Esophagus muscularis mucosa (tissue), 4 donors: ENCODE data around the gene TM6SF1. TPM values are rescaled to one million over a fixed set of nuclear protein-coding genes. Genes with fewer than 3 reads are reported as not detected.

Experiments
- DNase-seq: peaks from one replicate; pipeline ENCODE4 v3.0.0-alpha.2; 2017; ENCODE audit errors: extremely low spot score
- H3K27ac ChIP-seq, 4 donors: fragments of 200-600 bp; sonication (generic); replicated peaks in 1 of 4; 1 replicate in 3 of 4; 2 replicates in 1 of 4; pipeline ENCODE4 v1.5.1; 2016 to 2019; ENCODE audit warnings: mild to moderate bottlenecking in 1 of 4
- H3K27me3 ChIP-seq, 4 donors: fragments of 200-600 bp; sonication (generic); one replicate each; pipeline versions ENCODE4 v1.5.1 to v1.6.0; 2016 to 2019
- H3K36me3 ChIP-seq, 4 donors: fragments of 200-600 bp; sonication (generic); one replicate each; pipeline ENCODE4 v1.5.1; 2016 to 2019
- H3K4me1 ChIP-seq, 4 donors: fragments of 200-600 bp; sonication (generic); one replicate each; pipeline ENCODE4 v1.5.1; 2016 to 2019
- H3K4me3 ChIP-seq, 4 donors: fragments of 200-600 bp; sonication (generic); 1 replicate in 2 of 4; 2 replicates in 2 of 4; pipeline ENCODE4 v1.5.1; 2016 to 2019; ENCODE audit warnings: mild to moderate bottlenecking in 4 of 4, moderate library complexity in 1 of 4
- H3K9me3 ChIP-seq, 4 donors: fragments of 200-600 bp; sonication (generic); 1 replicate in 3 of 4; 2 replicates in 1 of 4; pipeline ENCODE4 v1.5.1; 2016 to 2019
- EP300 ChIP-seq: sonication (generic); formaldehyde crosslinking; IDR thresholded peaks from one replicate; pipeline ENCODE4 v1.6.1; 2017; ENCODE audit warnings: antibody characterized with exemption
- POLR2A ChIP-seq: fragments of 450-650 bp; IDR thresholded peaks from one replicate; pipeline ENCODE4 v1.6.1; 2017; ENCODE audit warnings: antibody characterized with exemption, moderate library complexity, mild to moderate bottlenecking, low read depth
- POLR2AphosphoS5 ChIP-seq, 2 donors: sonication (generic); formaldehyde crosslinking; IDR thresholded peaks; one replicate each; pipeline ENCODE4 v1.6.1; 2017; ENCODE audit warnings: antibody characterized with exemption in 2 of 2
- WGBS: methylation state at CpG from one replicate; pipeline ENCODE4 v1.1.5; 2018; 5-methylcytosine and 5-hydroxymethylcytosine counted together
- intact Hi-C: fragments of 100-400 bp; cut with DNase I; formaldehyde crosslinking; loops from one replicate; pipeline ENCODE4 v1.15.1; 2023
- total RNA-seq, 4 donors: library from RNA; depleted of rRNA; stranded (reverse); fragments of >200 nt; gene quantifications; one replicate each; pipeline versions ENCODE4 v1.1.0 to v1.2.1, GENCODE V29; 2016
- TF ChIP-seq, protein P1 (sequence below), 3 experiments: fragments of 200-600 bp in 2 of 3; fragments of 450-650 bp in 1 of 3; sonication (generic) in 2 of 3; IDR thresholded peaks; one replicate each; pipeline ENCODE4 v1.5.1; 2017 to 2019; ENCODE audit warnings: antibody characterized with exemption in 3 of 3, mild to moderate bottlenecking in 2 of 3, moderate library complexity in 1 of 3

TM6SF1 gene
- total RNA-seq, 4 donors from 2014 or later, result 5.8 to 7.8 (median 6.6) TPM

DNA sequence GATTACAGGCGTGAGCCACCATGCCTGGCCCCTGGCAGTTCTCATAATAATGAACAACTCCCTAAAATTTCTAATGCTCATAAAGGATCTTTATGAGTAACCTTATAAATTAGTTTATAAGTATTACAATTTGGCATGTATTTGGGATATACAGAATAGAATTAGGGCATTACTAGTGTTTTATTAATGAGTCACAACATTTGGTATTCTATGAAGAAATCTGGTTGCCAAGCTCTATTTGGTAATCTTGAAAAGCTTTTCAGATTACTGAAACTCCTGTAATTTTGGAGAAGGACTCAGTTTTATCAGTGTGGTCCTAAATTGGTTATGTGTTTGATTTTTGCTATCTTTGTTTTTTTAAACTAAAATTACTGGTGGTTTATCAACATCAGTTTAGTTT is 45.8 kb downstream of the TM6SF1 start:
- Histone ChIP-seq H3K4me3 (no peak overlapping the region), H3K27me3 (no peaks in the 10 kb centered on the region), H3K9me3 (no peaks in the 10 kb centered on the region), H3K36me3 (peaks cover 31 to 74% (median 45%) of the 10 kb centered on the region in 4 donors), H3K4me1 (no peaks in the 10 kb centered on the region), H3K27ac (no peak overlapping the region)
- TF ChIP-seq, protein P1, sequence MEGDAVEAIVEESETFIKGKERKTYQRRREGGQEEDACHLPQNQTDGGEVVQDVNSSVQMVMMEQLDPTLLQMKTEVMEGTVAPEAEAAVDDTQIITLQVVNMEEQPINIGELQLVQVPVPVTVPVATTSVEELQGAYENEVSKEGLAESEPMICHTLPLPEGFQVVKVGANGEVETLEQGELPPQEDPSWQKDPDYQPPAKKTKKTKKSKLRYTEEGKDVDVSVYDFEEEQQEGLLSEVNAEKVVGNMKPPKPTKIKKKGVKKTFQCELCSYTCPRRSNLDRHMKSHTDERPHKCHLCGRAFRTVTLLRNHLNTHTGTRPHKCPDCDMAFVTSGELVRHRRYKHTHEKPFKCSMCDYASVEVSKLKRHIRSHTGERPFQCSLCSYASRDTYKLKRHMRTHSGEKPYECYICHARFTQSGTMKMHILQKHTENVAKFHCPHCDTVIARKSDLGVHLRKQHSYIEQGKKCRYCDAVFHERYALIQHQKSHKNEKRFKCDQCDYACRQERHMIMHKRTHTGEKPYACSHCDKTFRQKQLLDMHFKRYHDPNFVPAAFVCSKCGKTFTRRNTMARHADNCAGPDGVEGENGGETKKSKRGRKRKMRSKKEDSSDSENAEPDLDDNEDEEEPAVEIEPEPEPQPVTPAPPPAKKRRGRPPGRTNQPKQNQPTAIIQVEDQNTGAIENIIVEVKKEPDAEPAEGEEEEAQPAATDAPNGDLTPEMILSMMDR (IDR thresholded peaks at IDR 0.05), result no peak
- no peak for TF ChIP-seq POLR2AphosphoS5 (IDR thresholded peaks at IDR 0.05)
- no peak for TF ChIP-seq EP300
- TF ChIP-seq POLR2A, result no peak
- intact Hi-C loops, result no loop called here
- DNase-seq, result no peak
- WGBS, result 91% methylated on average over 1 of the region's 1 CpG

DNA sequence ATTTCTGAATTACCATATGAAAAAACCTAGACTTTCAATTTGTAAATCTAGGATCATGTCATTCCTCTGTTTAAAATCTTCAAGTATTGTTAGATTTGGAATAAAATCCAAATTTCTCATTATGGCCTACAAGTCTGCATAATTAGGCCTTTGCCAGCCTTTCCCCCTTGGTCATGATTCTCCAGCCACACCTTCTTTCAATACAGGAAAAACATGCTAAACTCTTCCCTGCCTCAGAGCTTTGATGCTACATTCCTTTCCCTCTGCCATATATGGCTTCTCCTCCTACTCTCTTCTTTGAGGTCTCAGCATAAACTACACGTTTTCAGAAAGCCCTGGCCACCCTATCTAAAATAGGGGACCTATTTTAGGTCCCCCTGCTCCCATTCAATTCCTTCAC is 48.5 kb downstream of the TM6SF1 start:
- Histone ChIP-seq H3K27ac (no peak overlapping the region), H3K4me3 (no peak overlapping the region), H3K27me3 (no peaks in the 10 kb centered on the region), H3K9me3 (no peaks in the 10 kb centered on the region), H3K4me1 (no peaks in the 10 kb centered on the region), H3K36me3 (peaks cover 20 to 53% (median 32%) of the 10 kb centered on the region in 4 donors)
- 50% methylated on average over 1 of the region's 1 CpG for WGBS
- TF ChIP-seq EP300, result no peak
- no peak for TF ChIP-seq POLR2AphosphoS5 (IDR thresholded peaks at IDR 0.05)
- TF ChIP-seq POLR2A, result no peak
- TF ChIP-seq, protein P1 (IDR thresholded peaks at IDR 0.05), result no peak
- intact Hi-C loops, result no loop called here
- no peak for DNase-seq

DNA sequence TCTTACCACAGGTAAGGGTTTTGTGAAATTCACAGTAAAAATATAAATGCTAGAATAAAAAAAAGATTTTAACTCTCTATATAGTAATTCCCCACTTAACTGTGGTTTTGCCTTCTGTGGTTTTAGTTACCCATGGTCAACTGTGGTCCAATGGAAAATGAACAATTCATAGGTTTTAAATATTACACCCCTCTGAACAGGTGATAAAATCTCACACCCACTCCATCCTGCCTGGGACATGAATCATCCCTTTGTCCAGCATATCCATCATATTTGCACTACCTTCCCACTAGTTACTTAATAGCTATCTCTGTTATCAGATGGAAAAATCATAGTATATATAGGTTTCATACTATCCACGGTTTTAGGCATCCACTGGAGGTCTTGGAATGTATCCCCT is 50.9 kb downstream of the TM6SF1 start:
- Histone ChIP-seq H3K4me1 (no peaks in the 10 kb centered on the region), H3K27ac (no peak overlapping the region), H3K4me3 (no peak overlapping the region), H3K9me3 (no peaks in the 10 kb centered on the region), H3K27me3 (no peaks in the 10 kb centered on the region), H3K36me3 (peaks cover 20 to 52% (median 27%) of the 10 kb centered on the region in 4 donors)
- WGBS, result 90% methylated on average over 1 of the region's 1 CpG
- DNase-seq, result no peak
- no peak for TF ChIP-seq EP300
- TF ChIP-seq, protein P1 (IDR thresholded peaks at IDR 0.05), result no peak
- no peak for TF ChIP-seq POLR2A
- TF ChIP-seq POLR2AphosphoS5 (IDR thresholded peaks at IDR 0.05), result no peak
- intact Hi-C loops, result no loop called here

DNA sequence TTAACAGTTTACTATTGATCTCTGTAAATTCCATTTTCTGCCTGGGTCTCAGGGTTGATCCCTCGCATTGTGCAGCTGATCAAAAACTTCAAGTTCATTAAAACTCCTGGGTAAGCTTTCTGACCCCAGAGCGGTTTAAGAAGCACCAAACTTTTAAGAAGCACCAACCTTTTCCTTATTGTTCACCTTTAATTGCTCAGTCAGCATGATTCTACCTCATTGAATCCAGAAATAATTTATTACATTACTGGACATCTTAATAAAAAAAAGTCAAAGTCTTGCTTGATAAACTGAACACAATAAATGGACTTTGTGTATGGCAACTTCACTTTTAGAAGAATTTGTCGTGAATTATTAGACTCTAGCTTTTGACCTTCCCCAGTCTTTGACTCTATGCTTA is 53.3 kb downstream of the TM6SF1 start:
- intact Hi-C loops, result no loop called here
- Histone ChIP-seq H3K36me3 (peaks cover 15 to 37% (median 23%) of the 10 kb centered on the region in 4 donors), H3K4me3 (no peak overlapping the region), H3K9me3 (peaks cover 0 to 5% (median under 1%) of the 10 kb centered on the region in 4 donors), H3K27ac (no peak overlapping the region), H3K4me1 (no peaks in the 10 kb centered on the region), H3K27me3 (no peaks in the 10 kb centered on the region)
- WGBS, result 97% methylated on average over 3 of the region's 3 CpGs
- DNase-seq, result no peak
- no peak for TF ChIP-seq POLR2AphosphoS5 (IDR thresholded peaks at IDR 0.05)
- no peak for TF ChIP-seq EP300
- TF ChIP-seq, protein P1 (IDR thresholded peaks at IDR 0.05), result no peak
- TF ChIP-seq POLR2A, result no peak

DNA sequence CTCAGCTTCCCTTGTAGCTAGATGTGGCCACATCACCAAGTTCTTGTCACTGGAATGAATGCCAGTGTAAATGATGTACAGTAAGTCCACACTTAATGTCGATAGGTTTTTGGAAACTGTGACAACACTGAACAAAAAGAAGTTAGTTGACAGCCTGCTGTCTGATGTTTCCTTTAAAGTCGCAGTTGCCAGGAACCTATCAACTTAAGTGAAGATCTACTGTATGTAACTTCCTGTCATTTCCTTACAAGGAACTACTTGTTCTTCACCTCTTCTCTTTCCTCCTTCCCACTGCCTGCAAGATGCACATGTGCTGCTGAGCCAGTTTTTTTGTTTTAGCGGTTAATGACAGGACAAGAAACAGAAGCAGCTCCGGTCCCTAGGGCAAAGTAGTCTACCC is 55.6 kb downstream of the TM6SF1 start:
- Histone ChIP-seq H3K4me1 (no peaks in the 10 kb centered on the region), H3K9me3 (peaks cover 0 to 24% (median 16%) of the 10 kb centered on the region in 4 donors), H3K27ac (no peak overlapping the region), H3K4me3 (no peak overlapping the region), H3K27me3 (no peaks in the 10 kb centered on the region), H3K36me3 (peaks cover 0 to 17% (median 6%) of the 10 kb centered on the region in 4 donors)
- TF ChIP-seq, protein P1 (IDR thresholded peaks at IDR 0.05), result no peak
- TF ChIP-seq POLR2A, result no peak
- TF ChIP-seq POLR2AphosphoS5 (IDR thresholded peaks at IDR 0.05), result no peak
- no peak for TF ChIP-seq EP300
- intact Hi-C loops, result no loop called here
- WGBS, result 82% methylated on average over 4 of the region's 4 CpGs
- no peak for DNase-seq
